IMR-90 (cell line): ENCODE measurements around the gene ZNF534. TPM values are rescaled to one million over a fixed set of nuclear protein-coding genes. Genes with fewer than 3 reads are reported as not detected.

ENCODE experiments used
- ATAC-seq: fragments of 200-7000 bp; cut with Tn5 transposase; 2 replicates; pipeline ENCODE4 v1.9.1; 2020; ENCODE audit warnings: low read depth, mild to moderate bottlenecking, moderate library complexity
- BruUV-seq: library from RNA; stranded (reverse); fragments of 400-500 nt; replicated peaks from 2 replicates; lab custom pipeline; 2021; lab: Mats Ljungman, UMichigan
- CTCF ChIA-PET: fragments of 300-600 bp; formaldehyde crosslinking; extraction: SDS; loops from one replicate; lab custom pipeline; 2021; ENCODE audit warnings: antibody characterized with exemption; lab: Yijun Ruan, JAX
- POLR2A ChIA-PET: fragments of 300-600 bp; sonication (Branson Sonifier 250); formaldehyde crosslinking; loops from one replicate; lab custom pipeline; 2022; ENCODE audit warnings: antibody characterized with exemption; ENCODE audit not compliant: unreplicated experiment; lab: Charles Lee
- DNase-seq: peaks from one replicate; pipeline ENCODE4 v3.0.0; 2013
- H2AFZ ChIP-seq: replicated peaks from 2 replicates; pipeline ENCODE3; 2013; ENCODE audit warnings: low read length, mild to moderate bottlenecking; ENCODE audit not compliant: poor library complexity
- H2AK5ac ChIP-seq: 2 replicates; pipeline ENCODE4 v1.6.1; 2013; ENCODE audit warnings: low read depth, low read length, inconsistent platforms
- H2AK9ac ChIP-seq: replicated peaks from 2 replicates; pipeline ENCODE3; 2013; ENCODE audit warnings: mild to moderate bottlenecking, low read depth, low read length, moderate library complexity; ENCODE audit not compliant: poor library complexity
- H2BK120ac ChIP-seq: 2 replicates; pipeline ENCODE4 v1.6.1; 2013; ENCODE audit warnings: low read depth, low read length, inconsistent platforms
- H2BK15ac ChIP-seq: 3 replicates; pipeline ENCODE4 v1.6.1; 2013; ENCODE audit warnings: low read depth, low read length, inconsistent platforms
- H2BK20ac ChIP-seq: 2 replicates; pipeline ENCODE4 v1.6.1; 2013; ENCODE audit warnings: low read depth, mild to moderate bottlenecking, inconsistent platforms, low read length, moderate library complexity
- H2BK5ac ChIP-seq: 2 replicates; pipeline ENCODE4 v1.6.1; 2013; ENCODE audit warnings: mild to moderate bottlenecking, low read depth, low read length, inconsistent platforms; ENCODE audit not compliant: poor library complexity, severe bottlenecking
- H3K14ac ChIP-seq: replicated peaks from 2 replicates; pipeline ENCODE4 v1.6.1; 2013; ENCODE audit warnings: low read depth, low read length, inconsistent platforms
- H3K18ac ChIP-seq: 2 replicates; pipeline ENCODE4 v1.6.1; 2013; ENCODE audit warnings: low read depth, low read length, control low read depth
- H3K23ac ChIP-seq: 2 replicates; pipeline ENCODE4 v1.6.1; 2013; ENCODE audit warnings: low read depth, low read length, inconsistent platforms
- H3K27ac ChIP-seq: 2 replicates; pipeline ENCODE4 v1.5.1; 2013; ENCODE audit warnings: mild to moderate bottlenecking, control low read depth, low read length; ENCODE audit not compliant: insufficient read depth
- H3K27me3 ChIP-seq: 2 replicates; pipeline ENCODE4 v1.6.1; 2013; ENCODE audit warnings: low read length; ENCODE audit not compliant: control insufficient read depth, insufficient read depth
- H3K36me3 ChIP-seq: 2 replicates; pipeline ENCODE4 v1.6.1; 2013; ENCODE audit warnings: low read length, mixed read lengths; ENCODE audit not compliant: control insufficient read depth, insufficient read depth
- H3K4ac ChIP-seq: 2 replicates; pipeline ENCODE4 v1.6.1; 2013; ENCODE audit warnings: low read depth, low read length, inconsistent platforms
- H3K4me1 ChIP-seq: 2 replicates; pipeline ENCODE4 v1.6.1; 2013; ENCODE audit warnings: low read length, mixed read lengths; ENCODE audit not compliant: control insufficient read depth, insufficient read depth
- H3K4me2 ChIP-seq: 2 replicates; pipeline ENCODE4 v1.6.1; 2013; ENCODE audit warnings: low read depth, mild to moderate bottlenecking, control low read depth, low read length, moderate library complexity
- H3K4me3 ChIP-seq: 2 replicates; pipeline ENCODE4 v1.5.1; 2013; ENCODE audit warnings: low read depth, mild to moderate bottlenecking, control low read depth, low read length, moderate library complexity; ENCODE audit not compliant: insufficient read depth
- H3K56ac ChIP-seq: 2 replicates; pipeline ENCODE4 v1.6.1; 2013; ENCODE audit warnings: low read length, inconsistent platforms; ENCODE audit not compliant: insufficient read depth; ENCODE audit errors: extremely low read depth
- H3K79me1 ChIP-seq, 2 experiments: 2 replicates each; pipeline ENCODE4 v1.6.1; 2013; ENCODE audit warnings: low read length in 2 of 2, inconsistent platforms in 1 of 2, low read depth in 1 of 2
- H3K9ac ChIP-seq: 2 replicates; pipeline ENCODE4 v1.6.1; 2013; ENCODE audit warnings: low read depth, low read length, control low read depth
- H3K9me1 ChIP-seq: 2 replicates; pipeline ENCODE4 v1.6.1; 2013; ENCODE audit warnings: low read length, inconsistent platforms; ENCODE audit not compliant: insufficient read depth
- H3K9me3 ChIP-seq: 2 replicates; pipeline ENCODE4 v1.6.1; 2013; ENCODE audit warnings: low read length; ENCODE audit not compliant: control insufficient read depth, insufficient read depth
- H4K20me1 ChIP-seq: 2 replicates; pipeline ENCODE4 v1.6.1; 2013; ENCODE audit warnings: low read length, inconsistent platforms; ENCODE audit not compliant: insufficient read depth
- H4K5ac ChIP-seq: 2 replicates; pipeline ENCODE4 v1.6.1; 2013; ENCODE audit warnings: mild to moderate bottlenecking, low read depth, low read length, control low read depth
- H4K8ac ChIP-seq, 2 experiments: 2 replicates each; pipeline ENCODE4 v1.6.1; 2013; ENCODE audit warnings: low read depth in 2 of 2, low read length in 2 of 2, control low read depth in 1 of 2, inconsistent platforms in 1 of 2
- H4K91ac ChIP-seq: 2 replicates; pipeline ENCODE4 v1.6.1; 2013; ENCODE audit warnings: low read depth, low read length, inconsistent platforms; ENCODE audit not compliant: insufficient read depth
- BHLHE40 ChIP-seq: fragments of 150-350 bp; IDR thresholded peaks from 2 replicates; pipeline ENCODE4 v1.6.1; 2016; ENCODE audit warnings: mild to moderate bottlenecking, low read depth, low read length
- CEBPB ChIP-seq: IDR thresholded peaks from 2 replicates; pipeline ENCODE4 v1.6.1; 2012; ENCODE audit warnings: low read depth, low read length, improper control_type of control experiment
- CHD1 ChIP-seq: IDR thresholded peaks from 2 replicates; pipeline ENCODE4 v1.6.1; 2012; ENCODE audit warnings: low read depth, low read length, improper control_type of control experiment
- CTCF ChIP-seq: conservative IDR thresholded peaks from 2 replicates; pipeline ENCODE4 v1.5.1; 2012; ENCODE audit warnings: mild to moderate bottlenecking, low read depth, low read length, improper control_type of control experiment
- ELK1 ChIP-seq: fragments of 150-350 bp; IDR thresholded peaks from 2 replicates; pipeline ENCODE4 v1.6.1; 2016; ENCODE audit warnings: low read depth, mild to moderate bottlenecking, low read length, moderate library complexity, borderline replicate concordance
- FOS ChIP-seq: fragments of 150-350 bp; IDR thresholded peaks from 2 replicates; pipeline ENCODE4 v1.6.1; 2016; ENCODE audit warnings: low read depth, low read length
- MAFK ChIP-seq: IDR thresholded peaks from 2 replicates; pipeline ENCODE4 v1.6.1; 2012; ENCODE audit warnings: low read depth, low read length, improper control_type of control experiment
- MAZ ChIP-seq: IDR thresholded peaks from 2 replicates; pipeline ENCODE4 v1.6.1; 2012; ENCODE audit warnings: low read depth, mild to moderate bottlenecking, low read length, improper control_type of control experiment, moderate library complexity, borderline replicate concordance
- MXI1 ChIP-seq: IDR thresholded peaks from 2 replicates; pipeline ENCODE4 v1.6.1; 2012; ENCODE audit warnings: low read depth, mild to moderate bottlenecking, low read length, moderate library complexity, borderline replicate concordance
- NFE2L2 ChIP-seq: fragments of 150-350 bp; IDR thresholded peaks from 2 replicates; pipeline ENCODE4 v1.6.1; 2016; ENCODE audit warnings: low read depth, mild to moderate bottlenecking, low read length
- POLR2A ChIP-seq: IDR thresholded peaks from 2 replicates; pipeline ENCODE4 v1.6.1; 2012; ENCODE audit warnings: mild to moderate bottlenecking, low read depth, low read length
- RAD21 ChIP-seq: IDR thresholded peaks from 2 replicates; pipeline ENCODE4 v1.6.1; 2012; ENCODE audit warnings: low read length, improper control_type of control experiment
- RCOR1 ChIP-seq: IDR thresholded peaks from 2 replicates; pipeline ENCODE4 v1.6.1; 2012; ENCODE audit warnings: mild to moderate bottlenecking, low read length, improper control_type of control experiment; ENCODE audit not compliant: insufficient replicate concordance
- RFX5 ChIP-seq: IDR thresholded peaks from 2 replicates; pipeline ENCODE4 v1.8.0; 2012; ENCODE audit warnings: low read depth, mild to moderate bottlenecking, low read length, moderate library complexity
- SMC3 ChIP-seq: fragments of 150-350 bp; IDR thresholded peaks from 2 replicates; pipeline ENCODE4 v1.6.1; 2016; ENCODE audit warnings: low read depth, mild to moderate bottlenecking, antibody characterized with exemption, low read length, moderate library complexity
- USF2 ChIP-seq: fragments of 150-350 bp; IDR thresholded peaks from 2 replicates; pipeline ENCODE4 v1.6.1; 2017; ENCODE audit warnings: mild to moderate bottlenecking, antibody characterized with exemption, low read length, low read depth
- WGBS, 2 experiments: methylation state at CpG; one replicate each; pipeline versions ENCODE4 v1.1.5 to v1.1.7; 2013; ENCODE audit warnings: missing lambda C conversion rate in 2 of 2; ENCODE audit not compliant: insufficient read length in 1 of 2; ENCODE audit errors: extremely low coverage in 2 of 2; 5-methylcytosine and 5-hydroxymethylcytosine counted together
- dilution Hi-C: fragments of 300-500 bp; cut with HindIII; formaldehyde crosslinking; loops from one replicate; pipeline ENCODE4 v1.14.3; 2018; ENCODE audit warnings: low sequenced_read_pairs; ENCODE audit not compliant: unreplicated experiment
- in situ Hi-C: fragments of 300-500 bp; cut with MboI; formaldehyde crosslinking; loops from 3 replicates; pipeline ENCODE4 v1.14.3; 2019; ENCODE audit warnings: low sequenced_read_pairs, inconsistent platforms, mixed read lengths
- intact Hi-C: fragments of 100-400 bp; cut with micrococcal nuclease; formaldehyde crosslinking; loops from 2 replicates; pipeline ENCODE4 v1.10.0; 2022
- polyA plus RNA-seq, 3 experiments: library from polyadenylated mRNA; depleted of rRNA; stranded (reverse); fragments of >200 nt; gene quantifications; 2 replicates each; pipeline ENCODE4 v1.2.3, GENCODE V29; 2012; ENCODE audit warnings: low replicate concordance in 1 of 3
- total RNA-seq: library from RNA; depleted of rRNA; stranded (reverse); fragments of >200 nt; gene quantifications from 2 replicates; pipeline ENCODE4 v1.2.3, GENCODE V29; 2012

ZNF534 gene
- total and polyA plus RNA-seq, 2 of the 4 experiments (the other 2 are of a cell fraction): not detected

- no peak overlapping the region for H3K14ac ChIP-seq
- no peak overlapping the region for H3K23ac ChIP-seq
- dilution Hi-C loops: no loop called here
- no peak overlapping the region for H2BK15ac ChIP-seq
- H3K27me3 ChIP-seq: no peaks in the 10 kb centered on the region
- no peak overlapping the region for H4K8ac ChIP-seq
- H4K91ac ChIP-seq: no peak overlapping the region
- H3K4ac ChIP-seq: no peak overlapping the region
- H3K79me1 ChIP-seq: no peaks in the 10 kb centered on the region
- ChIA-PET CTCF (no interaction called here), POLR2A (no interaction called here)
- in situ Hi-C loops: no loop called here
- peaks cover 40% of the 10 kb centered on the region for H3K9me3 ChIP-seq
- H3K4me3 ChIP-seq: no peak overlapping the region
- H4K5ac ChIP-seq: no peak overlapping the region
- TF ChIP-seq RCOR1 (no peak), MAZ (no peak), CEBPB (no peak), USF2 (no peak), BHLHE40 (no peak), SMC3 (no peak), MAFK (no peak), MXI1 (no peak), FOS (no peak), ELK1 (no peak), POLR2A (no peak), RFX5 (no peak), RAD21 (no peak), CHD1 (no peak), NFE2L2 (no peak), CTCF (no peak)
- DNase-seq (peak; percentile 2), ATAC-seq (no peak)
- no peaks in the 10 kb centered on the region for H3K9me1 ChIP-seq
- 0 out of 2 replicates have a peak, but pooled peaks cover 2% of the 10 kb centered on the region for H3K36me3 ChIP-seq
- intact Hi-C loops: no loop called here
- no peak overlapping the region for H2BK5ac ChIP-seq
- no peak overlapping the region for H2AK9ac ChIP-seq
- H3K27ac ChIP-seq: no peak overlapping the region
- no TSS peak for BruUV-seq
- no peak overlapping the region for H3K9ac ChIP-seq
- no peak overlapping the region for H2AK5ac ChIP-seq
- no peak overlapping the region for H3K4me2 ChIP-seq
- no peaks in the 10 kb centered on the region for H3K4me1 ChIP-seq
- no peak overlapping the region for H2BK120ac ChIP-seq
- H2AFZ ChIP-seq: no peak overlapping the region
- no CpG with 5 or more reads among the region's 3 CpGs for WGBS, 2 experiments
- H2BK20ac ChIP-seq: no peak overlapping the region
- no peak overlapping the region for H3K56ac ChIP-seq
- H3K18ac ChIP-seq: no peak overlapping the region
- H4K20me1 ChIP-seq: no peaks in the 10 kb centered on the region
Measured at GRCh38 chr19:52494518-52494917, 65.6 kb downstream of the ZNF534 start.
